Keratinocyte (primary cell): ENCODE results near the gene ZNF385A. TPM values are rescaled to one million over a fixed set of nuclear protein-coding genes. Genes with fewer than 3 reads are reported as not detected.

Experiments used
- DNase-seq: peaks from one replicate; pipeline ENCODE4 v3.0.0-alpha.2; 2011; ENCODE audit warnings: low read depth, missing footprints, low spot score
- FAIRE-seq: peaks from 2 replicates; lab custom pipeline; 2011; peaks lifted over from hg19 to GRCh38; lab: Jason Lieb, UNC
- H2AFZ ChIP-seq: 2 replicates; pipeline ENCODE4 v1.6.0; 2012; ENCODE audit warnings: low read length, control low read depth, inconsistent platforms; ENCODE audit not compliant: control insufficient read depth
- H3K27ac ChIP-seq: 2 replicates; pipeline ENCODE4 v1.5.1; 2011; ENCODE audit warnings: low read length; ENCODE audit not compliant: control insufficient read depth, insufficient read depth
- H3K27me3 ChIP-seq: 3 replicates; pipeline ENCODE4 v1.6.0; 2011; ENCODE audit warnings: low read length; ENCODE audit not compliant: control insufficient read depth, insufficient read depth; ENCODE audit errors: extremely low read depth
- H3K36me3 ChIP-seq, 2 experiments: 2 replicates in 1 of 2; 3 replicates in 1 of 2; pipeline ENCODE4 v1.5.1; 2011; ENCODE audit warnings: low read length in 2 of 2, mild to moderate bottlenecking in 1 of 2; ENCODE audit not compliant: control insufficient read depth in 2 of 2, insufficient read depth in 2 of 2; ENCODE audit errors: extremely low read depth in 1 of 2
- H3K4me1 ChIP-seq: 3 replicates; pipeline ENCODE4 v1.5.1; 2011; ENCODE audit warnings: low read length; ENCODE audit not compliant: control insufficient read depth, insufficient read depth; ENCODE audit errors: extremely low read depth
- H3K4me2 ChIP-seq: 3 replicates; pipeline ENCODE4 v1.6.0; 2011; ENCODE audit warnings: low read depth, low read length; ENCODE audit not compliant: control insufficient read depth, insufficient read depth; ENCODE audit errors: extremely low read depth
- H3K4me3 ChIP-seq, 3 experiments: fragments of 200-600 bp in 1 of 3; sonication (generic) in 1 of 3; 2 replicates in 2 of 3; 3 replicates in 1 of 3; pipeline ENCODE4 v1.5.1; 2011 to 2016; ENCODE audit warnings: low read length in 3 of 3, mild to moderate bottlenecking in 3 of 3, control low read depth in 2 of 3, inconsistent platforms in 1 of 3, low read depth in 1 of 3, mixed read lengths in 1 of 3, mixed run types in 1 of 3, moderate library complexity in 1 of 3; ENCODE audit not compliant: control insufficient read depth in 2 of 3, insufficient read depth in 2 of 3; ENCODE audit errors: extremely low read depth in 1 of 3
- H3K79me2 ChIP-seq: 2 replicates; pipeline ENCODE4 v1.6.0; 2012; ENCODE audit warnings: low read length; ENCODE audit not compliant: control insufficient read depth, insufficient read depth
- H3K9ac ChIP-seq: 3 replicates; pipeline ENCODE4 v1.6.0; 2011; ENCODE audit warnings: low read length; ENCODE audit not compliant: control insufficient read depth, insufficient read depth; ENCODE audit errors: extremely low read depth
- H3K9me1 ChIP-seq: 3 replicates; pipeline ENCODE4 v1.6.0; 2011; ENCODE audit warnings: low read length; ENCODE audit not compliant: control insufficient read depth, insufficient read depth; ENCODE audit errors: extremely low read depth
- H3K9me3 ChIP-seq: 2 replicates; pipeline ENCODE4 v1.5.1; 2012; ENCODE audit warnings: low read depth, low read length; ENCODE audit not compliant: control insufficient read depth
- H4K20me1 ChIP-seq: 3 replicates; pipeline ENCODE4 v1.6.0; 2011; ENCODE audit warnings: low read length; ENCODE audit not compliant: control insufficient read depth, insufficient read depth; ENCODE audit errors: extremely low read depth
- CTCF ChIP-seq, 3 experiments: IDR thresholded peaks in 1 of 3; conservative IDR thresholded peaks in 1 of 3; optimal IDR thresholded peaks in 1 of 3; 2 replicates in 2 of 3; 3 replicates in 1 of 3; pipeline versions ENCODE3 to v1.5.1; 2011; ENCODE audit warnings: low read length in 3 of 3, mild to moderate bottlenecking in 3 of 3, moderate library complexity in 2 of 3, control low read depth in 1 of 3, inconsistent platforms in 1 of 3; ENCODE audit not compliant: insufficient read depth in 2 of 3; ENCODE audit errors: extremely low read depth in 1 of 3
- EZH2 ChIP-seq: IDR thresholded peaks from one replicate; pipeline ENCODE4 v1.6.1; 2012; ENCODE audit warnings: inconsistent platforms, mild to moderate bottlenecking, low read length, moderate library complexity
- dilution Hi-C: fragments of 300-500 bp; cut with MboI; formaldehyde crosslinking; loops from one replicate; pipeline ENCODE4 v1.7.0; 2020; ENCODE audit warnings: low sequenced_read_pairs; ENCODE audit not compliant: extremely low pct_ligation_motif_present
- polyA plus RNA-seq, 5 experiments: library from polyadenylated mRNA; depleted of rRNA in 3 of 5; stranded (reverse) in 3 of 5; stranded (forward) in 1 of 5; unstranded in 1 of 5; fragments of >200 nt; gene quantifications; 1 replicate in 1 of 5; 2 replicates in 3 of 5; 3 replicates in 1 of 5; pipeline versions ENCODE4 v1.2.1 to v1.2.3, GENCODE V29; 2011 to 2012; ENCODE audit warnings: missing spikeins in 2 of 5, low read depth in 1 of 5, low replicate concordance in 1 of 5

ZNF385A gene
- polyA plus RNA-seq, 1 donor (not counting 4 experiments of a cell fraction or from before 2014, with no cell fraction given) = 11.4 TPM

GRCh38 chr12:54363047-54363446 is 21.5 kb downstream of the ZNF385A start:
- H2AFZ ChIP-seq = no peak overlapping the region
- H3K4me3 ChIP-seq = no peak overlapping the region
- DNase-seq (no peak), FAIRE-seq (no peak)
- dilution Hi-C loops = no loop called here
- H3K27ac ChIP-seq = no peak overlapping the region
- H3K9me3 ChIP-seq = no peaks in the 10 kb centered on the region
- H3K4me1 ChIP-seq = peaks cover 21% of the 10 kb centered on the region
- TF ChIP-seq CTCF (optimal IDR thresholded peaks at IDR 0.05 in 1 of 3, IDR thresholded peaks at IDR 0.05 in 1 of 3, conservative IDR thresholded peaks at IDR 0.05 in 1 of 3; ENCODE audit: extremely low read depth in 1 of 3, insufficient read depth in 2 of 3, low read length in 3 of 3) (no peak), EZH2 (no peak)
- no peak overlapping the region for H3K4me2 ChIP-seq
- peaks cover 0 to under 1% of the 10 kb centered on the region in 2 experiments for H3K36me3 ChIP-seq
- no peaks in the 10 kb centered on the region for H3K79me2 ChIP-seq
- H3K9ac ChIP-seq = no peak overlapping the region
- no peaks in the 10 kb centered on the region for H3K9me1 ChIP-seq
- no peaks in the 10 kb centered on the region for H3K27me3 ChIP-seq
- no peaks in the 10 kb centered on the region for H4K20me1 ChIP-seq

GRCh38 chr12:54360717-54361456 is 23.6 kb downstream of the ZNF385A start:
- Histone ChIP-seq H3K4me3 (no peak overlapping the region), H3K27ac (peak overlapping the region; percentile 93), H3K4me1 (peaks cover 25% of the 10 kb centered on the region), H3K9me3 (no peaks in the 10 kb centered on the region), H3K36me3 (no peaks in the 10 kb centered on the region), H4K20me1 (no peaks in the 10 kb centered on the region), H2AFZ (no peak overlapping the region), H3K9me1 (no peaks in the 10 kb centered on the region), H3K27me3 (no peaks in the 10 kb centered on the region), H3K79me2 (no peaks in the 10 kb centered on the region), H3K9ac (peak overlapping the region; percentile 98), H3K4me2 (no peak overlapping the region)
- TF ChIP-seq CTCF (optimal IDR thresholded peaks at IDR 0.05 in 1 of 3, IDR thresholded peaks at IDR 0.05 in 1 of 3, conservative IDR thresholded peaks at IDR 0.05 in 1 of 3; ENCODE audit: extremely low read depth in 1 of 3, insufficient read depth in 2 of 3, low read length in 3 of 3) (peak; percentile 82 to 98 (median 97)), EZH2 (no peak)
- dilution Hi-C loops = no loop called here
- DNase-seq = no peak
- FAIRE-seq = peak; percentile 66
